ENCODE measurements around the gene DYNC1I2. TPM values are rescaled to one million over a fixed set of nuclear protein-coding genes. Genes with fewer than 3 reads are reported as not detected.

The DYNC1I2 gene
- total RNA-seq, 1 donor from 2014 or later, result 103 TPM

DNA sequence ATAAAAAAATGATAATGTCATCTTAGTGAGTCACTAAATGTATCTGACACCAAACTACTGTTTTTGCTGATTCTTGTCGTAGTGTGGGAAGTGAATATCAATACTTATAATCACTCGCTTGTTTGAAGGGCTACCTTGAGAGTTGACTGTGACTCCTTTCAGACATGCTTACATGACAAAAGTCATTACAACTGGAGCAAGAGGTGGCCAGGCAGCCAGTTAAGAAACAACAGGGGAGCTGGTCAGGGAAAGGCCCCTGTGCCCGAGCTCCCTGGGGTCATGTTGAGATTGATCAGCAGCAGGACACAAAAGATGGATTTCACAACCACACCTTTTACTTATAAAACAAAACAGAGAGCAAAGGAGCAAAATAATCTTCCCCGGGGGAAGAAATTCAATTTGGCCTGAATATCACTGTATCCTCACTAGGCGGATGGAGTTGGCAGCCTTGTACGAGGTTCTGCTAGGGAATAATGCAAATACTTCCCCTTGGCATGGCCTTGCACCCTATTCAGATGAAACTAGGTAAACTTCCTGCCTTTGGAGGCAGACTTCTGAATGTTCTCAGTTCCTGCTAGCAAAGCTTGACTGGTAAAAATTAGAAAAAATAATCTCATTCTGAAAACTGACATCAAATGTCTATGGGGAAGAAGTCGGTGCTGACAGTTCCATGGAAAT, 101.2 kb downstream of the DYNC1I2 start:
- DNase-seq (ENCODE audit: low read depth), result no peak
- Histone ChIP-seq H3K36me3 (ENCODE audit: control insufficient read depth, insufficient read depth, low read length) (peaks cover 17% of the 10 kb centered on the region), H3K4me3 (ENCODE audit: low read depth, low read length) (no peak overlapping the region), H3K27me3 (ENCODE audit: control insufficient read depth, insufficient read depth, low read length) (no peaks in the 10 kb centered on the region)
- TF ChIP-seq, protein P1, sequence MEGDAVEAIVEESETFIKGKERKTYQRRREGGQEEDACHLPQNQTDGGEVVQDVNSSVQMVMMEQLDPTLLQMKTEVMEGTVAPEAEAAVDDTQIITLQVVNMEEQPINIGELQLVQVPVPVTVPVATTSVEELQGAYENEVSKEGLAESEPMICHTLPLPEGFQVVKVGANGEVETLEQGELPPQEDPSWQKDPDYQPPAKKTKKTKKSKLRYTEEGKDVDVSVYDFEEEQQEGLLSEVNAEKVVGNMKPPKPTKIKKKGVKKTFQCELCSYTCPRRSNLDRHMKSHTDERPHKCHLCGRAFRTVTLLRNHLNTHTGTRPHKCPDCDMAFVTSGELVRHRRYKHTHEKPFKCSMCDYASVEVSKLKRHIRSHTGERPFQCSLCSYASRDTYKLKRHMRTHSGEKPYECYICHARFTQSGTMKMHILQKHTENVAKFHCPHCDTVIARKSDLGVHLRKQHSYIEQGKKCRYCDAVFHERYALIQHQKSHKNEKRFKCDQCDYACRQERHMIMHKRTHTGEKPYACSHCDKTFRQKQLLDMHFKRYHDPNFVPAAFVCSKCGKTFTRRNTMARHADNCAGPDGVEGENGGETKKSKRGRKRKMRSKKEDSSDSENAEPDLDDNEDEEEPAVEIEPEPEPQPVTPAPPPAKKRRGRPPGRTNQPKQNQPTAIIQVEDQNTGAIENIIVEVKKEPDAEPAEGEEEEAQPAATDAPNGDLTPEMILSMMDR (IDR thresholded peaks at IDR 0.05; ENCODE audit: insufficient read depth, low read length, severe bottlenecking), result no peak
- FAIRE-seq, result no peak

DNA sequence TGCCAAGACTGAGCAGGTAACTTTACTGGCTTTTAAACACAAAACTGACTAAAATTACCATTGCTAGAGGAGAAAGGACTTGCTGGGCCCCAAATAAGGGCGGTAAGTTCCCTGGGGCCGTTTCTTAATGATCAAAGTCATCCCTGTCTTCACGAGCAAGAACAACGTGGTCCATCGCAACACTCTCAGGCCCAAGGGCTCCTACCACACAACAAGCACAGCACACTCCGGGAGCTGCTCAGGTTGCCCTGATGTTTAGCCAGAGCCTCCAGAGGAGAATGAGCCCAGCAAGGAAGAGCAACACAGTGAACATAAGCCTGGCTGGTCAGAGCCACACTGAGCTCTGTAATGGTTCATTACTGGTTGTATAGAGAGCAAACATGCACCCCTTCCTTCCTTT, 102.7 kb downstream of the DYNC1I2 start:
- TF ChIP-seq, protein P1 (IDR thresholded peaks at IDR 0.05; ENCODE audit: insufficient read depth, low read length, severe bottlenecking), result no peak
- no peaks in the 10 kb centered on the region for H3K27me3 ChIP-seq (ENCODE audit: control insufficient read depth, insufficient read depth, low read length)
- peaks cover 15% of the 10 kb centered on the region for H3K36me3 ChIP-seq (ENCODE audit: control insufficient read depth, insufficient read depth, low read length)
- no peak overlapping the region for H3K4me3 ChIP-seq (ENCODE audit: low read depth, low read length)
- no peak for FAIRE-seq
- DNase-seq (ENCODE audit: low read depth), result no peak

DNA sequence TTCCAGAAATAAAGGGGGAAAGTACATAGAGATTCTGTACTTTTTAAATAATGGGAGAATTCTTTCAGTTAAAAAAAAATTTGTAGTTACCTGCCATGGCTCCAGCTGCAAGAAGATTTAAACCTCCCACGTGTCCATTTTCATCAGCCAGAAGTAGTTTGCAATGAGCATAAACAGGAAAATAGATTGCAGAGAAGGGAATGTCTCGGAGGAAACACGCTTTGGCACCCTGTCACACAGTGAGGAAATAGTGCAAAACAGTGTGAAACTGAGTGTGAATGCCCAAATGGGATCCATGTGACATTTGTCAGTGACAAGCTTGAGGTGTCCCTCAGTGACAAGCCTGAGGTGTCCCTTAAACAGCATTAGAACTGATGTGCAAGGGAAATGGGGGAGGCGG, 104.1 kb downstream of the DYNC1I2 start:
- Histone ChIP-seq H3K27me3 (ENCODE audit: control insufficient read depth, insufficient read depth, low read length) (no peaks in the 10 kb centered on the region), H3K4me3 (ENCODE audit: low read depth, low read length) (no peak overlapping the region), H3K36me3 (ENCODE audit: control insufficient read depth, insufficient read depth, low read length) (peaks cover 9% of the 10 kb centered on the region)
- no peak for DNase-seq (ENCODE audit: low read depth)
- FAIRE-seq, result no peak
- TF ChIP-seq, protein P1 (IDR thresholded peaks at IDR 0.05; ENCODE audit: insufficient read depth, low read length, severe bottlenecking), result no peak

DNA sequence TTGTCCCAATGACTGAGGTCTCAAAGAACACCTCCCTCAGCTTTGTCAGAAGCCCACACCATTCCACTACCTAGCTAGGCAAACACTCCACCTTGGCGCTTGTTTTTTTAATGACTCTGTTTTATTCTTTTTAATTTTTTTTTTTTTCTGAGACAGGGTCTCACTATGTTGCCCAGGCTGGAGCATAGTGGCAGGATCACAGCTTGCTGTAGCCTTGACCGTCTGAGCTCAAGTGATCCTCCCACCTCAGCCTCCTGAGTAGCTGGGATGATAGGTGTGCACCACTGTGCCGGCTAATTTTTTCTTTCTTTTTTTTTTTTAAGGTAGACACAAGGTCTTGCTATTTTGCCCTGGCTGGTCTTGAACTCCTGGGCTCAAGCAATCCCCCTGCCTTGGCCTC, 104.9 kb downstream of the DYNC1I2 start:
- TF ChIP-seq, protein P1 (IDR thresholded peaks at IDR 0.05; ENCODE audit: insufficient read depth, low read length, severe bottlenecking), result no peak
- H3K4me3 ChIP-seq (ENCODE audit: low read depth, low read length), result no peak overlapping the region
- FAIRE-seq (no peak), DNase-seq (ENCODE audit: low read depth) (no peak)
- peaks cover 8% of the 10 kb centered on the region for H3K36me3 ChIP-seq (ENCODE audit: control insufficient read depth, insufficient read depth, low read length)
- no peaks in the 10 kb centered on the region for H3K27me3 ChIP-seq (ENCODE audit: control insufficient read depth, insufficient read depth, low read length)

DNA sequence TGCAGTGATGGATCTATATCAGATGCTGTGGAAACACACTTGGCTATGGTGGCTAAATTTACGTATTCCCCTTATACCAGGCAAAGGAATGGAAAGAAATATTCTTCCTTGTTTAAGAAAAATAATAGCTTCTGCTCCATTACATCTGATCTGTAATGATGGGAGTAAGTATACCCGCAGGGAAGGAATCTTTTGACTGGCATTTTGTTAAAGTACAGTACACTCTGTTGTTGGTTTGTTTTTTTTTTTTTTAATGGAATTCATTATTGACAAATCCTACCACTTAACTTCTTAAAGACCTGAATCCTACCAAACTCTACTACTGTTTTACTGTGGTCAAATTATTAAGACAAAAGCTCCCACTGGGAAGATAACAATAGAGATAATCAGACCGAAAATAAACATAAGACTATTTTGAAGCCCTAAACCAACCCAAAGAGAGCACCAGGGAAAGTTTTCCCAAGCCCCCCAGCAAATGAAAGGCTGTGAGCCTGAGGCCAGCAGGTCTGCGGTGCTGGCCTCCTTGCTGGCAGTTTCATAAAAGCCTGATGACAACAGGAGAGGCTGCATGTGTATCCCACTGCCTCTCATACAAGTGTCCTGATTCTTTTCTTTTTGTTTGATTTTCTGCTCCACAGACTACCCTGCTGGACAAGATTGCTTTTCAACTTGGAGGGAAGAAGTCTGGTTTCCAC, 105.8 kb downstream of the DYNC1I2 start:
- H3K4me3 ChIP-seq (ENCODE audit: low read depth, low read length), result no peak overlapping the region
- no peaks in the 10 kb centered on the region for H3K27me3 ChIP-seq (ENCODE audit: control insufficient read depth, insufficient read depth, low read length)
- H3K36me3 ChIP-seq (ENCODE audit: control insufficient read depth, insufficient read depth, low read length), result peaks cover 6% of the 10 kb centered on the region
- TF ChIP-seq, protein P1 (IDR thresholded peaks at IDR 0.05; ENCODE audit: insufficient read depth, low read length, severe bottlenecking), result no peak
- DNase-seq (ENCODE audit: low read depth) (no peak), FAIRE-seq (no peak)

All from bronchial epithelial cell (primary cell).